NCI-H748 (cell line): ENCODE data around the gene PDGFD.
A peak's percentile ranks its signal among the peaks of the same experiment; 100 is the strongest.

Experiments
- DNase-seq: peaks from one replicate; lab custom pipeline; 2025; ENCODE audit not compliant: unreplicated experiment; lab: John Stamatoyannopoulos, UW

PDGFD gene

DNA sequence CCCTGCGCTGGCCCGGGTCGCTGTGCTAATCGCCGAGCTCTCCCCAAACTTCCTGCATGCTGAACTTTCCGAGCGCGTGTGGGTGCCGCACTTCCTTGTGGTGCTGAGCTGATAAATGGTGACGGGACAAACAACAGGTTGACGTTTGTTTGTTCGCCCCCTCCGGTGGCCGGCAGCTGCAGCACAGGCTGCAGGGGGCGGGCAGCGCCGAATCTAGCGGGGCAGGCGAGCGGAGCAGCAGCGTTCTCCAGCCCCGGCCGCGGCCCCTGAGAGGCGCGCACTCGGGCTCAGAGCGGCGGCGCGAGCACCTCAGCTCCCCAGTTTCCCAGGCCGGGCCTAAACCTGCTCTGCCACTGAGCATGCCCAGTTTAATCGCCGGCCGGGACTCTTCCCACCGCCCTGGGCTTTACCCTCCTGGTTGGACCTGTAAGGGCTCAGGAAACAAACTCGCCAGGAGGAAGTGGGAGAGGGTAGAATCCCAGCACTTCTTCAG lies at the start of gene PDGFD:
Gene PDGFD (minus strand): TSS at position 120 of the 493 bp plus-strand sequence.
- peak; percentile 66 for DNase-seq

DNA sequence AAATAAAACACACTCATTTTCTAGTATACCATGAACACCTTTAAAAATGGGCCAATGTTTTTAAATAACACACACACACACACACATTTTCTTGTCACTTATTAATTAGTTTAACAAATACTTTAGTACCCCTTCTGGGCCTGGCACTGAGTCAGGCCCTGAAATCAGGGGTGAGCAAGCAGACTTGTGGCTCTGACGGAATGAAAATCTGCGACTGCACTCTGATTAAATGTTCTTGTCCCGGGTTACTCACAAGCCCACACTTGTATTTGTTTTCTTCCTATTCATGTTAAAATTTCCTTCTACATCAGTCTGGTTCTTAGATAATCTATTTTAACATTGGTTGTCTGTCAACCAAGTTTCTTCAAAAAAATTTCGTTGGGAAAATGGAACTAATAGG lies 43.0 kb upstream of the PDGFD start:
- no peak for DNase-seq

DNA sequence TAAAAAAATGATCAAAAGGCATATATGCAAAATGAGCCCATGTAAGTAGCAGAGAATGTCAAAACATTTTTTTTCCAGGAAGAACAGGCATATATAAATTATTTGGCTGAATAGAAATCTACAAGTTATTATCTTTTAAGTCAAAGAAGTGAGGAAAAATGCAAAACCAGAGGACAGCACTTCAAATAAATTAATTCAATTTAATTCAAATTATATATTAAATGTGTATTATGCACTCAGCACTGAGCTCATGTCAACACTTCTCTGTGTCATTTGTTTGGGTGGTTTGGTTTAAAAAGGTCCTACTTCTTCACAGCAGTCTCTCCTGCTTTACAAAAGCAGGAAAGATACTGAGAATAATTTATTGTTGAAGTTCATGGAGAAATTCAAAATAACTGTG lies 41.9 kb upstream of the PDGFD start:
- no peak for DNase-seq

DNA sequence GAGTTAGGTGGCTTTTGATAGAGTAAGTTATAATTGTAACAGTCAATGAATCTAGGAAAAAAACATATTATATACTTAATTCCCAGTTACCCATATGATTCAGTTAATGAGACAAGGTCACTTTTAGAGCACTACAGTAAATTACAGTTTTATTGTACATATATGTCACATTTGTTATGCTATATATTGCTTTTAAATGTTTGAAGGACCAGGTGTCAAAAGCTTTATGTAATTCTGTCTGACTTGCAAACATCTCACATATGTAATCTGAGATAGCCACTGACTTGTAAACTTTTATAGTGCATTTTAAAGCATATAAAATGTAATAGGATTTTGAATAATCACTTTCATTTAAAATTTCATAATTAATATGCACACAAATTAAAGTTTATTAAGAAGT lies 36.7 kb upstream of the PDGFD start:
- no peak for DNase-seq

DNA sequence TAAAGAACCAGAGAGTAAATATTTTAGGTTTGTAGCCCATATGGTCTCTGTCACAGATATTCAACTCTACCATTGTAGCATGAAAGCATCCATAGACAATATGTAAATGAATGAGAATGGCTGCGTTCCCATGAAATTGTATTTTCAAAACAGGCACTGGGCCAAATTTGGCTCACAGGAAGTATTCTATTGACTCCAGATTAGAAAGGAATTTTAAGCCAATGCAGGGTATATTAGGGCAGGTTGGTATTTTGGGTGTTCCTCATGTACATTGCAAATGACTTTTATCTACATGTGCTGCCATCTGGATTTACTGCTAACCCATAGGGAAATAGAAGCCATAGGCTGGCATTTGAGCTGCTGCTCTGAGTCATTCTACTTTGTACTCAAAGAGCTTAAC lies 35.1 kb upstream of the PDGFD start:
- no peak for DNase-seq

DNA sequence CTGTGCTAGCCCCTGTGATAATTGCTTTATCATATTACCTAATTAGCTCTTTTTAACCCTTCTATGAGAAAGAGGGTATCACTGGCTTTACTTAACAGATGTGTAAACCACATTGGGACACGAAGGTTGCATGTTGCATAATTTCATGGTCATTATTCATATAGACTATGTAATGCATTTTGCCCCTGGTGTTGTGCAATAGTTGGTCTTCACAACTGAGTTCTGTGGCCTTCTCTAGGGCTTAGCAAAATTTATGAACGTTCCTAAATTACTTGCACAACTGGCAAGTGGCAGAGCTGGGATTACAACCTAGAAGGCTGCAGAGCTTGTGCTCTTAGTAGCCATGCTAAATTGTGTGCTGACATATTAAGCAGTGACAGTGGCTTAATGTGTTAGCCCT lies 34.6 kb upstream of the PDGFD start:
- DNase-seq = peak; percentile 24

DNA sequence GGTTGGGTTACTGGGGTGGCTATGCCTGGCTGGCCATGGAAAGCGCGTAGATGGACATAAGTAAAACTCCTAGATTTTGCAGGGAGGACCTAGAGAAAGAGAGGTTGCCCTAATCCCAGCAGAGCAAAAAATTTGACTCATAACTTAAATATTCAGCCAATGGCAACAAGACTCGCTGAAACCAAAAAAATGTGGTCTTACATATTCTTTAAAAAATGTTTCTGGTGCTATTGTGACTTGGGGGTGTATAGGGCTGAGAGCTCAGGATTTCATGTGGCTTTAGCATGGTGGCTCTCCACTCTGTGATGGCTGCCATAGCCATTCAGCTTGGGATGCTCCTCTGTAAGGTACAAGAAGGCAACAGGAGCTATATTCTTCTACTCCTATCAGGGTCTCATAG lies 27.2 kb upstream of the PDGFD start:
- DNase-seq = no peak

DNA sequence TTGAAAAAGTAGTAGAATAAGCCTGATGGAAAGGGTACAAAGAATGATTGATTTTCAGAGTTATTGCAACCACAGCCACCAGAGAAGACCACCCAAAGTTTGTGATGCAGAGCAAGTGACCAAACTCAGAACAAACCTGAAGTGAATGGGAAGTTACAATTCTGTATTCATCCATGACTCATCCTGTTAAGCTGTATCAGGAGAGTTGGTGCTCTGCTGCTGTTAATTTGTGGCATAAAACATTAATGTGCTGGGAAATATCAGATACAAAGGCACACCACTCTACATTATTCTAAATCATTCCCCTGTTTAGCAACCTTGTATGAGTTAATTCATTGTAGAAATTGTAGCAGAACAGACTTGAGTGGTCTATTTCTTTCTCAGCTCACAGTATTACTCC lies 19.6 kb upstream of the PDGFD start:
- DNase-seq = no peak

DNA sequence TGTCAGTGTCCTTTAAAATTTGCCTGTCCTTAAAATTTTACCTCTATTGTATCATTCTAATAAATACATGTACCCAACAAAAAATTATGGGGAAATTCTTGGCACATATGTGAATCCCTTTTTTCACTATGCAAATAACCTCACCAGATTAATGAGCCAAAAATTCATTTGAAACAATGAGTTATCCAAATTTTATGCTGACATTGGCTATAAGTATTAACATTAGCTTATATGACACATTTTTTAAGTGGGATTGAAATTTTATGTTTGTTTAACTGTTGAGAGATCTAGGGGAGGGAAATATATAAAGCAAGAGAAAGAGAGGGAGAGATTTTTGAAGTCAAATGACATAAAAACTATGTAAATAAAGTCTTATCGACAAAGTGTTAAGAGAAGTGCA lies 11.8 kb upstream of the PDGFD start:
- DNase-seq = no peak

DNA sequence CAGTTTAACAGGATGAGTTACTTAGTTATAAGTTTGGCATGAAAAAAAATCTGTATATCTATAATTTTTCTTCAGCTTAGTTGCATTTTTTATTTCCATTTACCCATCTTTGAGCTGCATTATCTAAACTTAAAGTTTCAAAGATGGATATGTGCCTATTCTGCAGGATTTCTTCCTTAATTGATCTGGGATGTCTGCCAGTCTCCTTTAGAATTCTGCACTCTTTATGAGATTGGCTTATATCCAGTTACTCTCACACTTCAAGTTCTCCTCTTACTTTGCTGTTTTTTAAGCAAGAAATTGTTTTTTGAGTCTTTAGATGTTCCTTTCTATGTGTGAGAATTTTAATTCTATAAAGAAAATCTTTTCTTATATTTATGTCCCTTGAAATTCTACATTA lies 5.1 kb upstream of the PDGFD start:
- no peak for DNase-seq

DNA sequence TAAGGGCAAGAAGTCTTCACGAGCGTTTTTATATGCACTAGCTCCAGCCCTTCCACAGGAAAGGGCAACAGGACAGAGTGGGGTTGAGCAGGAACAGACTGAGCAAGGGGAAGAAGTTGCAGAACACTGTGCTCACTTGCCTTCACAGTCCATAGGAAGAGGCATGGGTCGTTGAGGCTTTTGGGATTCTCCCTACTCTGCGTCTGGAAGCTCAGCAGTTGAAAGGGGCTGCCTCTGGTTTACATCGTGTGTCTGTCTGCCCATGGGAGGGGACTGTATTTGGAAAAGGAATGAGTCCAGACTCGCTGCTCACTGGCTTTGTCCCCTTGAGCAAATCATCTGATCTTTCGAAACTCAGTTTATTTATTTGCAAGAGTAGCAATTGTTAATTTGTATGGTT lies 1.1 kb upstream of the PDGFD start:
- DNase-seq = no peak

DNA sequence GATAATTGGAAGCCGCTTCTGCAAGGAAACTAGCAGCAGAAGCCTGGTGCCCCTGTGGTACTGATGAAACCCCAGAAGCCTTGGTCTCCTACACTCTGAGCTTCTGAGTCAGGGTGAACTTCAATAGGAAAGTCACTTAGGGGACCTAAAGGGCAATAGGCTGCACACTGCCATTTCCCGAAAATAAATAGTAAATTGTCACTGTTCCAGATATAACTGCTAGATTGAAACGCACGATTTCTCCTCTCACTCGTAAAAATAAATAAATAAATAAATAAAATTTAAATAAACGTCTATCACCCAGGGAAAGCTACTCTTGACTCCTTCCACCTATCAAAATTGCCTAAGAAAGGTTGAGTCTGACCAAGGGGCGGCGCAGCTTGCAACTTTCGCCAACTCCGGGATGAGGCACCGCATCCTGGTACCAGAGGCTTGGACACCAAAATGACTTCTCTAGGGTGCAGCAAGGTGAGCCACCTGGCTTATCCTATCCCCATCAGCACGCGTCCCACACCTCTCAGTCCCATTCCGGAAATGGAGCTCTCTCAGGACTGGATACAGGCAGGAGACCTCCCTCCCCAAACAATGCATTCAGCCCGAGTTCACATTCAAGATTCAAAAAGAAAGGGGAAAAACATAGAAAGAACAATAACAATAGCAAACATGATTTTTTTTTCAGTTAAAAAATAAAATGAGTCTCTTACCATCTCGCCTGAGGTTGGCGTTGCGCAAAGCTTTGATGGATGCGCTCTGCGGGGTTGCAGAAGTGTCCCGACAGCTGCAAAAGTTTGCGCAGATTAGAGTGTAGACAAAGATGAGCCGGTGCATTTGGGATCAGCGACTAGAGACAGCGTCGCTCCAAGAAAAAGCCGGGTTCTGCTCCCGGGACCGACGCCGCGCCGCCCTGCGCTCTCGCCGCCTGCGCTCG lies 583 bp downstream of the PDGFD start:
- peak; percentile 21 for DNase-seq

DNA sequence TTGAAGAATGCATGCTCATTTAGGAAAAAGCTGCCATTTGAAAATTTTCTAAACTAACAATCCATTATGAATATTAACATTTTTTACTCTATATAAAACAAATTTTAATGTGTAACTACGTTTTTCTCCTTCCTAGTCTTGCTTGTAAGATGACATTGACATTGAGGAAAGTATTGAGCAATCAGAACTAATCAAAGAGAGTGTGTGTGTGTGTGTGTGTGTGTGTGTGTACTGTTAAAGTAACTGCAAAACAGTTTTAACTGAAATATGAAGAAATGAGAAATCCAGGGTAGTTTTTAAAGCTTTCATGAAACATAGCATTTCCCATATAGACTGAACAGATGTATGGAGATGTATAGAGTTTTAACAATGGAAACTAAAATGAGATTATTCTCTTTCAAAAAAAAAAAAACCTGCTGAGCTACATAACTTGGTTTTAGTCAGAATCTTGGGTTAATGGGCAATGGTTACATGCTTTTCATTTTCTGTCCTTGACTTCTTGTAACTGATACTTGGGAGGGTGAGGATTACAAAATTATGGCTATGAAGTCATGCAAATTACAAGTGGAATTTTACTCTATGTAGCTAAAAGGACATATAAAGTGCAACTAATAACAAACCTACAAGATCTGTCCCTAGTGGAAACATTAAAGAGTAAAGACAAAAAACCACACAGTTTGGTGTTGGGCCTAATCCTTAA lies 2.0 kb downstream of the PDGFD start:
- DNase-seq = no peak

DNA sequence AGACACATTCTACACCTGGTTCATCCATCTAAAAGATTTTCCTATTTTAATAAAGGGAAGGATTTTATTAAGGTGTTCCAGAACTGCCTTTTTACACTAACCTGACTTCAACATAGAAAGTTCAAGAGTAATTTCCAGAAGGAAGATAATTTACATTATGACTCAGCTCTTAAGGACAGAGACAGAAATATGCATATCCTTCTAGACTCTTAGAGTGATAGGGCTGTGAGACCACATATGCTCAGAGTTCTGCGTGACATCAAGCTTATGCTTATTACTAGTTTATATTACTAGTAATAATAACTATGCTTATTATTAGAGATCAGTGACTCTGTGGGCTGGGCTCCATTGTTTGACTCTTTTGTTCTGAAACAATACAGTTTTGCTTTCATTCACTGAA lies 4.6 kb downstream of the PDGFD start:
- DNase-seq = no peak

DNA sequence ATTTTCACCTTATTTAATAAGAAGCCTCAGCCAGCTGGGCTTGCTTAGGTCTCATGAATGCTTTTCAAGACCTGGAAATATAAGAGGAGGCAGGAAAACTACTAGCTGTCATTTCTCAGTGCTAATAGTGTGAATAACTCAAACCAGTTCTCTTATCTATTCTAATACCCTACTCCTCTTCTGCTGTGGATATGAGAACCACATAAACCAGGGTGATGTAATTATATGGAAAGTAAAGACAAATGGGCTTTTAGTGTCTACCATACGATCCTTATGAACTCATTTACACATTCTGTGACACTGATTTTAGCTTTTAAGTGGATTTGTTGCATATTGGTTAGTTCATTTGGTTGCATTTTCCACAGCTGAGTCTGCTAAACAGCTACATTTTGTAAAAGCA lies 8.6 kb downstream of the PDGFD start:
- no peak for DNase-seq

DNA sequence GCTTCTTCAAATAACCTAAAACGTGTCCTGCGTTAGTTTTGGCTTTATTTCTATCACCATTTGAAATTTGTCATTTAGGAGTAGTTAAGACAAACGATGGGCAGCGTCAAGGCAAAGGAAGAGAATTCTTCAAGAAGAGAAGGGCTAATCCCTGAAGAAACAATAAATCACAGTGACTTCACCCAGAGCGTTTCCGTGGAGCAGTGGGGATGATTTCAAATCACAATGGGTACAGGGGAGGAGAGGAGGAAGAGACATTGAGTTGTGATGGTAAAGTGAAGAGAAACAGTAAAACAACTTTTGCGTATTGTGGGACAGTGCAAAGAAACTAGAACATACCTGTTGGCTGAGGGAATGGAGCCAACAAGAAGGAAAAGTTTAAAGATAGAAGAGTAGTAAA lies 9.7 kb downstream of the PDGFD start:
- no peak for DNase-seq

DNA sequence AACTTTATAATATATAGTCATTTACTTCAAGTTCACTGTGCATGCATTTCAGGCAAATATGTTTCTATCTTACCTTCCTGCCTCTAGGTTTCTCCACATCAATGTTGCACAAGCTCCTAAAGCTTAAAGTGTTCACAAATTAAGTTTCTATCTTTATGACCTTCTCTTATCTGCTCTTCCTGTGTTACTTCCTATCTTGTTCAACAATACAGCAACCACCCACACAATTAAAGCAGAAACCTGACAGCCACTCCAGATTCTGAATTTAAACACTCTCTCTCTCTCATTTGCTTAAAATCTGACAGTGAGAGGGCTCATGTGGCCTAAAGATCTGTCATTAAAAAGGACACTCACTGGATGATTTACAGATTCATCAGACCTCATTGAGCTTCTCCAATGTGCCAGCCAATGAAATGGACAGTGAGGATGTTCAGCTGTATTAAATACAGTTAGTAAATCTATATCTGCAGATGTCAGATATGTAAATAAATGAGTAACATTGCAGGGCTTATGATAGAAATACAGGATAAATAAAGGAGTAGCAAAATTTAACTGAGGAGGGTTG lies 10.9 kb downstream of the PDGFD start:
- no peak for DNase-seq

DNA sequence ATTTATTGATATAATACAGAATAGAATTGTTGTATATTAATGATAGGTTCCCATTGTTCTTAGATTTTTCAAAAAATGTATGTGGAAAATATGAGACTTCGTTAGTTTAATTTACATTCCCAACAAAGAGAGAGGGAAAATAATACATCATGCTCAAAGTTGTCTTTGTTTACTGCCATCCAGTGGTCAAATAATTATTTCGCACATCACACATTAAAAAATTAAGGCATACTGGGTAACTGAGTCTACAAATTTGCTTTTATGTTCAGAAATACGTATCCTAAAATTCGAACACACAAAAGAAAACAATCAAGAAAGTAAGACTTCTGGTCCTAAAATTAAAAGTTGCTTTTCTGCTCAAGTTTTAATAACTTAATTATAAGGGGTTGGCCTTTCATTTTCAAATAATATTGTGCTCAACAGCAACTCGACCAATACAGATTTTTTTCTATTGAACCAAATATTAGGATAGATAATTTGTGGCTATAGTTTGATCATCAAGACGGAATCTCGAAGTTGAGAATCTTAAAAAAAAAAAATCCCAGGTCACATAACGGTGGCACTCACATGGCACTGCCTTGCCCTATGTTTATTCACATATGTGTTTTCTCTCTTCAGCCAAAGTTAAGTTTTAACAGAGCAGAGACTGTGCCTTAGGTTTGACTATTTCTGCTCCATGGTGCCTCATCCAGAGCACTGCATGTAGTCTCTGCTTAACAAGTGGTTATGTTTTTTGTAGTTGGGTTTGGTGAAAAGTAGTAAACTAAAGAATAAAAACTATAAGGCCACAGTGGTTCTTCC lies 12.3 kb downstream of the PDGFD start:
- no peak for DNase-seq

DNA sequence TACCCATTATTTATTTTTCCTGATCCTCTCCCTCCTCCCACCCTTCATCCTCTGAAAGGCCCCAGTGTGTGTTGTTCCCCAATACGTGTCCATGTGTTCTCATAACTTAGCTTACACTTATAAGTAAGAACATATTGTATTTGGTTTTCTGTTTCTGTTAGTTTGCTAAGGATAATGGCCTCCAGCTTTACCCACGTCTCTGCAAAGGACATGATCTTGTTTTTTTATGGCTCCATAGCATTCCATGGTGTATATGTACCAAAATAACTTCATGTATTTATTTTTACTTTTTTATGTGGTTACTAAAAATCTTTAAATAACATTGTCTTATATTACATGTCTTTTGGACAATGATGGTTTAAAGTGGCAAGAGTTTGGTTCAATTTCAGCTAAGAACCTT lies 15.2 kb downstream of the PDGFD start:
- no peak for DNase-seq

DNA sequence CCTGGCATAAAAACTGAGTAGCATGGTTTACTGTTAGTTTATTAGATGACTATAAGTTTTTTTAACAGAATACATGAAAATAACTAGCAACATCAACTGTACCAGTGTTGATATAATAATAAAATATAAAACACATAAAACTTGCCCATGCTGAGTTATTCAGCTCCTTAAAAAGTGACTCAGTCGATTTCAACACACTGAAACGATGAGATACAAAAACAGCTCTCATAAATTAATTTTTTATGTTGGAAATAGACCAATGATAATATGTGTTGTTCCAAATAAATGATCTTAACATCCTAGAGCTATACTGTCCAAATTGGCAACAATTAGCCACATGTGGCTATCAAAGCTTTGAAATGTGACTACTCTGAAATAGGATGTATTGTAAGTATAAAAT lies 15.9 kb downstream of the PDGFD start:
- no peak for DNase-seq

DNA sequence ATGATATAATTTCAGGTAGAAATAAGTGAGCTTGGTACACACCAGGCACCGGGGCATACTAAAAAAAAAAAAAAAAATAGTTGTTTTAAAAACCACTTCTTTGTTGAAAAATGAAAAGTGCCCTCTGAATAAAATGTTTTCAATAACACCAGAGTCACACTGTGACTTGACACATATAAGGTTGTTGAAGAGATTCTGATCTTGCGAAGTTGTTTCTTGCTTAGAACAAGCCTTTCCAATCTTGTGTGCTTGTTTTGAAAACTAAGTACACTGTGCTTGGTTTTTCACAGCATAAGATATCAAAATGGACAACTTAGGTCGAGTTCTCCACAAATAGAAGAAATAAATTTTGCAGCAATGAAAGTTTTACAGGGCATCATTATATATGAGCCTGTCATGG lies 17.0 kb downstream of the PDGFD start:
- no peak for DNase-seq
